ENCODE data around the gene HHIPL2. TPM values are rescaled to one million over a fixed set of nuclear protein-coding genes. Genes with fewer than 3 reads are reported as not detected.

The HHIPL2 gene
- total and polyA plus RNA-seq, 2 experiments from 2014 or later = 0.52 TPM; not detected in 1

DNA sequence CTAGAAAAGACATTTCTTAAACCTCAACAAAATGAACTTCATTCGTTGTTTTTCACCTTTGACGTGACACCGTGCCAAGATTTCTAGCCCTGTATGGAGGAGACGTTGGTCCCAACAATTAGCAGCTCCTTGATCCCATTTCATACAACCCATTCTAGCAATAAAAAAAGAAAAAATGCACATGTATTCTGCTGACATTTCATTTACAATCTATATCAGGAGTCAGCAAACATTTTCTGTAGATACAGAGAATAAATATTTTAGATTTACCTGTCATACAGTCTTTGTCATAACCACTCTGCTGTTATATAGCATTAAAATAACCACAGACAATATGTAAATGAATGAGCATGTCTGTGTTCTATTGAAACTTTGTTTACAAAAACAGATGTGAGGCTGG lies 48.8 kb upstream of the HHIPL2 start:
- H3K4me1 Mint-ChIP-seq = no peaks in the 10 kb centered on the region
- no peak for ATAC-seq

DNA sequence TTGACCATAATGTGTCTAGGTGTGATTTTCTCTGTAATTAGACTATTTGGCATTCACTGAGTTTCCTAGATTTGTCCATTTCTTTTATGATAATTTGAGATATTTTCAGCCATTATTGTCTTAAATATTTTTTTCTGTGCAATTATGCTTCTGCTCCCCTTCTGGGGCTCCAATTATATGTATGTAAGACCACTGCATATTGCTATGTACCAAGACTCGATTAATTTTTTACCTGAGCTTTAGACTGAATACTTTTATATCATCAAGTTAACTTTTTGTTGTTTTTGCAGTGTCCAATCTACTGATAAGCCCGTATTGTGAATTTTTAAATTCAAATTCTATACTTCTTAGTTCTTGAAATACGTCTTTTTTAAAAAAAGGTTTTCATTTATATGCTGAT lies 46.9 kb upstream of the HHIPL2 start:
- Histone ChIP-seq H3K27me3 (ENCODE audit: insufficient read depth) (no peaks in the 10 kb centered on the region), H3K4me3 (no peak overlapping the region), H2AFZ (no peak overlapping the region), H3K27ac (ENCODE audit: low read depth) (no peak overlapping the region), H3K4me1 (ENCODE audit: insufficient read depth) (peaks cover 6% of the 10 kb centered on the region; the same call in 1 of the 2 replicates), H4K20me1 (replicated peaks; ENCODE audit: insufficient read depth) (no peaks in the 10 kb centered on the region), H3K36me3 (ENCODE audit: insufficient read depth) (0 out of 2 replicates have a peak, but pooled peaks cover 3% of the 10 kb centered on the region), H3K4me2 (no peak overlapping the region), H3F3A (replicated peaks; ENCODE audit: low read depth) (no peaks in the 10 kb centered on the region), H3K9me2 (ENCODE audit: insufficient read depth) (no peaks in the 10 kb centered on the region), H3K79me2 (replicated peaks; ENCODE audit: insufficient read depth) (no peaks in the 10 kb centered on the region)
- Mint-ChIP-seq H3K27me3 (ENCODE audit: insufficient read depth, low read depth, poor library complexity) (peaks cover under 1% of the 10 kb centered on the region), H3K36me3 (ENCODE audit: low read depth) (no peaks in the 10 kb centered on the region), H3K9me3 (no peaks in the 10 kb centered on the region; the same call in 2 of the 3 replicates), H3K4me1 (peaks cover 4% of the 10 kb centered on the region; the same call in 2 of the 3 replicates), H3K4me3 (no peak overlapping the region), H3K27ac (no peak overlapping the region)
- ATAC-seq (no peak), DNase-seq (ENCODE audit: low spot score) (no peak)
- no peak for TF ChIP-seq CREB1 (CRISPR knock-in tag; IDR thresholded peaks at IDR 0.05; ENCODE audit: low read depth)
- no peak for TF ChIP-seq STAT1 (IDR thresholded peaks at IDR 0.05; ENCODE audit: unreplicated experiment)
- TF ChIP-seq JUNB (IDR thresholded peaks at IDR 0.05; ENCODE audit: unreplicated experiment) = no peak
- TF ChIP-seq EZH2phosphoT487 (IDR thresholded peaks at IDR 0.05; ENCODE audit: unreplicated experiment) = no peak
- no peak for TF ChIP-seq NANOG (IDR thresholded peaks at IDR 0.05; ENCODE audit: borderline replicate concordance)
- TF ChIP-seq ZNF331 (CRISPR knock-in tag; IDR thresholded peaks at IDR 0.05; ENCODE audit: low read depth) = no peak
- TF ChIP-seq EZH2 (IDR thresholded peaks at IDR 0.05; ENCODE audit: low read depth, unreplicated experiment) = no peak
- TF ChIP-seq, protein P1, sequence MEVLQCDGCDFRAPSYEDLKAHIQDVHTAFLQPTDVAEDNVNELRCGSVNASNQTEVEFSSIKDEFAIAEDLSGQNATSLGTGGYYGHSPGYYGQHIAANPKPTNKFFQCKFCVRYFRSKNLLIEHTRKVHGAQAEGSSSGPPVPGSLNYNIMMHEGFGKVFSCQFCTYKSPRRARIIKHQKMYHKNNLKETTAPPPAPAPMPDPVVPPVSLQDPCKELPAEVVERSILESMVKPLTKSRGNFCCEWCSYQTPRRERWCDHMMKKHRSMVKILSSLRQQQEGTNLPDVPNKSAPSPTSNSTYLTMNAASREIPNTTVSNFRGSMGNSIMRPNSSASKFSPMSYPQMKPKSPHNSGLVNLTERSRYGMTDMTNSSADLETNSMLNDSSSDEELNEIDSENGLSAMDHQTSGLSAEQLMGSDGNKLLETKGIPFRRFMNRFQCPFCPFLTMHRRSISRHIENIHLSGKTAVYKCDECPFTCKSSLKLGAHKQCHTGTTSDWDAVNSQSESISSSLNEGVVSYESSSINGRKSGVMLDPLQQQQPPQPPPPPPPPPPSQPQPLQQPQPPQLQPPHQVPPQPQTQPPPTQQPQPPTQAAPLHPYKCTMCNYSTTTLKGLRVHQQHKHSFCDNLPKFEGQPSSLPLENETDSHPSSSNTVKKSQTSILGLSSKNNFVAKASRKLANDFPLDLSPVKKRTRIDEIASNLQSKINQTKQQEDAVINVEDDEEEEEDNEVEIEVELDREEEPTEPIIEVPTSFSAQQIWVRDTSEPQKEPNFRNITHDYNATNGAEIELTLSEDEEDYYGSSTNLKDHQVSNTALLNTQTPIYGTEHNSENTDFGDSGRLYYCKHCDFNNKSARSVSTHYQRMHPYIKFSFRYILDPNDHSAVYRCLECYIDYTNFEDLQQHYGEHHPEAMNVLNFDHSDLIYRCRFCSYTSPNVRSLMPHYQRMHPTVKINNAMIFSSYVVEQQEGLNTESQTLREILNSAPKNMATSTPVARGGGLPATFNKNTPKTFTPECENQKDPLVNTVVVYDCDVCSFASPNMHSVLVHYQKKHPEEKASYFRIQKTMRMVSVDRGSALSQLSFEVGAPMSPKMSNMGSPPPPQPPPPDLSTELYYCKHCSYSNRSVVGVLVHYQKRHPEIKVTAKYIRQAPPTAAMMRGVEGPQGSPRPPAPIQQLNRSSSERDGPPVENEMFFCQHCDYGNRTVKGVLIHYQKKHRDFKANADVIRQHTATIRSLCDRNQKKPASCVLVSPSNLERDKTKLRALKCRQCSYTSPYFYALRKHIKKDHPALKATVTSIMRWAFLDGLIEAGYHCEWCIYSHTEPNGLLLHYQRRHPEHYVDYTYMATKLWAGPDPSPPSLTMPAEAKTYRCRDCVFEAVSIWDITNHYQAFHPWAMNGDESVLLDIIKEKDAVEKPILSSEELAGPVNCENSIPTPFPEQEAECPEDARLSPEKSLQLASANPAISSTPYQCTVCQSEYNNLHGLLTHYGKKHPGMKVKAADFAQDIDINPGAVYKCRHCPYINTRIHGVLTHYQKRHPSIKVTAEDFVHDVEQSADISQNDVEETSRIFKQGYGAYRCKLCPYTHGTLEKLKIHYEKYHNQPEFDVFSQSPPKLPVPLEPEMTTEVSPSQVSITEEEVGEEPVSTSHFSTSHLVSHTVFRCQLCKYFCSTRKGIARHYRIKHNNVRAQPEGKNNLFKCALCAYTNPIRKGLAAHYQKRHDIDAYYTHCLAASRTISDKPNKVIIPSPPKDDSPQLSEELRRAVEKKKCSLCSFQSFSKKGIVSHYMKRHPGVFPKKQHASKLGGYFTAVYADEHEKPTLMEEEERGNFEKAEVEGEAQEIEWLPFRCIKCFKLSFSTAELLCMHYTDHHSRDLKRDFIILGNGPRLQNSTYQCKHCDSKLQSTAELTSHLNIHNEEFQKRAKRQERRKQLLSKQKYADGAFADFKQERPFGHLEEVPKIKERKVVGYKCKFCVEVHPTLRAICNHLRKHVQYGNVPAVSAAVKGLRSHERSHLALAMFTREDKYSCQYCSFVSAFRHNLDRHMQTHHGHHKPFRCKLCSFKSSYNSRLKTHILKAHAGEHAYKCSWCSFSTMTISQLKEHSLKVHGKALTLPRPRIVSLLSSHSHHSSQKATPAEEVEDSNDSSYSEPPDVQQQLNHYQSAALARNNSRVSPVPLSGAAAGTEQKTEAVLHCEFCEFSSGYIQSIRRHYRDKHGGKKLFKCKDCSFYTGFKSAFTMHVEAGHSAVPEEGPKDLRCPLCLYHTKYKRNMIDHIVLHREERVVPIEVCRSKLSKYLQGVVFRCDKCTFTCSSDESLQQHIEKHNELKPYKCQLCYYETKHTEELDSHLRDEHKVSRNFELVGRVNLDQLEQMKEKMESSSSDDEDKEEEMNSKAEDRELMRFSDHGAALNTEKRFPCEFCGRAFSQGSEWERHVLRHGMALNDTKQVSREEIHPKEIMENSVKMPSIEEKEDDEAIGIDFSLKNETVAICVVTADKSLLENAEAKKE (CRISPR knock-in tag; IDR thresholded peaks at IDR 0.05) = no peak
- no peak for TF ChIP-seq ZNF114 (CRISPR knock-in tag; IDR thresholded peaks at IDR 0.05)

More for the DNA sequence above, 48.8 kb upstream of the HHIPL2 start:
- TF ChIP-seq, protein P2, sequence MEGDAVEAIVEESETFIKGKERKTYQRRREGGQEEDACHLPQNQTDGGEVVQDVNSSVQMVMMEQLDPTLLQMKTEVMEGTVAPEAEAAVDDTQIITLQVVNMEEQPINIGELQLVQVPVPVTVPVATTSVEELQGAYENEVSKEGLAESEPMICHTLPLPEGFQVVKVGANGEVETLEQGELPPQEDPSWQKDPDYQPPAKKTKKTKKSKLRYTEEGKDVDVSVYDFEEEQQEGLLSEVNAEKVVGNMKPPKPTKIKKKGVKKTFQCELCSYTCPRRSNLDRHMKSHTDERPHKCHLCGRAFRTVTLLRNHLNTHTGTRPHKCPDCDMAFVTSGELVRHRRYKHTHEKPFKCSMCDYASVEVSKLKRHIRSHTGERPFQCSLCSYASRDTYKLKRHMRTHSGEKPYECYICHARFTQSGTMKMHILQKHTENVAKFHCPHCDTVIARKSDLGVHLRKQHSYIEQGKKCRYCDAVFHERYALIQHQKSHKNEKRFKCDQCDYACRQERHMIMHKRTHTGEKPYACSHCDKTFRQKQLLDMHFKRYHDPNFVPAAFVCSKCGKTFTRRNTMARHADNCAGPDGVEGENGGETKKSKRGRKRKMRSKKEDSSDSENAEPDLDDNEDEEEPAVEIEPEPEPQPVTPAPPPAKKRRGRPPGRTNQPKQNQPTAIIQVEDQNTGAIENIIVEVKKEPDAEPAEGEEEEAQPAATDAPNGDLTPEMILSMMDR (conservative IDR thresholded peaks at IDR 0.05; ENCODE audit: low read depth in 2 of 2) = no peak
- Histone ChIP-seq H3K4me3 (no peak overlapping the region), H3K4me2 (no peak overlapping the region), H3K27me3 (ENCODE audit: insufficient read depth) (no peaks in the 10 kb centered on the region), H3K9me2 (ENCODE audit: insufficient read depth) (no peaks in the 10 kb centered on the region), H3F3A (replicated peaks; ENCODE audit: low read depth) (no peaks in the 10 kb centered on the region), H3K4me1 (ENCODE audit: insufficient read depth) (no peaks in the 10 kb centered on the region), H2AFZ (no peak overlapping the region), H4K20me1 (replicated peaks; ENCODE audit: insufficient read depth) (no peaks in the 10 kb centered on the region), H3K79me2 (replicated peaks; ENCODE audit: insufficient read depth) (no peaks in the 10 kb centered on the region), H3K36me3 (ENCODE audit: insufficient read depth) (0 out of 2 replicates have a peak, but pooled peaks cover 3% of the 10 kb centered on the region), H3K27ac (ENCODE audit: low read depth) (no peak overlapping the region)
- no peaks in the 10 kb centered on the region for H3K36me3 Mint-ChIP-seq (ENCODE audit: low read depth)
- no peak overlapping the region for H3K27ac Mint-ChIP-seq
- no peaks in the 10 kb centered on the region; the same call in 2 of the 3 replicates for H3K9me3 Mint-ChIP-seq
- H3K4me3 Mint-ChIP-seq = no peak overlapping the region
- no peaks in the 10 kb centered on the region for H3K27me3 Mint-ChIP-seq (ENCODE audit: insufficient read depth, low read depth, poor library complexity)
- no peak for DNase-seq (ENCODE audit: low spot score)
